ACC112 (cell line): Measurements from ENCODE around the gene DAGLB.
"Not testable (repeated sequence)": the region's sequence is repeated elsewhere in the genome, so short reads cannot be mapped to it uniquely, and the experiment has no call there.

Experiments used
- H2AFZ ChIP-seq: fragments of 200-600 bp; sonication (generic); one replicate; pipeline ENCODE4 v1.6.0; 2017; ENCODE audit warnings: antibody characterized with exemption, low read length; ENCODE audit not compliant: unreplicated experiment
- H3K27ac ChIP-seq: fragments of 200-600 bp; sonication (generic); 2 replicates; pipeline ENCODE4 v1.5.1; 2014; ENCODE audit warnings: low read depth, mild to moderate bottlenecking, antibody characterized with exemption, low read length, moderate library complexity
- H3K27me3 ChIP-seq: fragments of 200-600 bp; sonication (generic); 2 replicates; pipeline ENCODE4 v1.6.1; 2014; ENCODE audit warnings: mild to moderate bottlenecking, antibody characterized with exemption, low read length, moderate library complexity, mixed read lengths; ENCODE audit not compliant: insufficient read depth
- H3K36me3 ChIP-seq: fragments of 200-600 bp; sonication (generic); 2 replicates; pipeline ENCODE4 v1.6.1; 2016; ENCODE audit warnings: mild to moderate bottlenecking, antibody characterized with exemption, low read length, moderate library complexity, mixed read lengths; ENCODE audit not compliant: insufficient read depth
- H3K4me1 ChIP-seq: fragments of 200-600 bp; sonication (generic); one replicate; pipeline ENCODE4 v1.6.1; 2016; ENCODE audit warnings: low read length, mixed read lengths; ENCODE audit not compliant: insufficient read depth, unreplicated experiment, control insufficient read depth
- H3K4me3 ChIP-seq: fragments of 200-600 bp; sonication (generic); 2 replicates; pipeline ENCODE4 v1.5.1; 2014; ENCODE audit warnings: mild to moderate bottlenecking, low read depth, low read length
- H3K79me2 ChIP-seq: fragments of 200-600 bp; sonication (generic); one replicate; pipeline ENCODE4 v1.6.0; 2016; ENCODE audit warnings: low read length; ENCODE audit not compliant: control insufficient read depth, unreplicated experiment, insufficient read depth

DAGLB gene

GRCh38 chr7:6385909-6386560, 61.7 kb downstream of the DAGLB start:
- no peaks in the 10 kb centered on the region for H3K27me3 ChIP-seq

DNA sequence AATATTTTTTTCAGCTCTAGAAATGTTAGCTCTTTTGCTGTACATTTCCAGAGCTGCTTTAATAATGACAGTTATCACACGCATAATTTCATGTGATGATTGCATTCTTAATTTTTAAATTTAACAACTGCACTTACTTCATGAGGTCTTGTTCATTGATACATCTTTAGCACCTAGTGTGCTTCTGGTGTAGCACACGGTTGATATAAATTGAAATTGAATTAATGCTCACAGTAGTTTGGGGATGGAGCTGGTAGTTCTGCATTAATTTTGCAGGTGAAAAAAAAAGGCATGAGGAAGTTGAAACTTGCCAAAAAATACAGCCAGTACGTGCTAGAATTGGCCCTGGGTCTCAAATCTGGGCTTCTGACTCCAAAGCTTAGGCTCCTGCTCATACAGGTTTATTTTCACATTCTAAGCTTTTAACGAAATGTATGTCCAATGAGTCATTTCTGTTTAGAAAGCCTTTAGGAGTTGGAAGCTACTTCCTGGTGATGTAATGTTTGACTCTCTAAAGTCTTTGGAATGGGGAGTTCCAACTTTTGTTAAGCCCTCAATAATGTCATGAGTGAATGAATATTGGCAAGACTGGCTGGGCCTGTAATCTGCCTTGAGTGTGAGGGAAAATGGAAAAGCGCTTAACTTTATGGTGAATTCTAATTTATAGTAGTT, 62.5 kb downstream of the DAGLB start:
- Histone ChIP-seq H3K4me1 (peaks cover 46% of the 10 kb centered on the region), H3K4me3 (peak overlapping the region; percentile 10; the same call in 1 of the 2 replicates), H3K36me3 (peaks cover 8% of the 10 kb centered on the region; the same call in 1 of the 2 replicates), H3K79me2 (peaks cover 87% of the 10 kb centered on the region), H3K27ac (peak overlapping the region; percentile 87), H3K27me3 (no peaks in the 10 kb centered on the region), H2AFZ (no peak overlapping the region)

More at GRCh38 chr7:6385909-6386560, 61.7 kb downstream of the DAGLB start:
- peaks cover 83% of the 10 kb centered on the region for H3K79me2 ChIP-seq
- peak overlapping the region; percentile 87 for H3K27ac ChIP-seq
- H3K4me3 ChIP-seq: peak overlapping the region; percentile 10; the same call in 1 of the 2 replicates
- peaks cover 41% of the 10 kb centered on the region for H3K4me1 ChIP-seq
- H3K36me3 ChIP-seq: peaks cover 8% of the 10 kb centered on the region; the same call in 1 of the 2 replicates
- no peak overlapping the region for H2AFZ ChIP-seq

GRCh38 chr7:6384327-6384726, 63.4 kb downstream of the DAGLB start:
- Histone ChIP-seq H3K4me1 (peaks cover 52% of the 10 kb centered on the region), H3K36me3 (peaks cover 8% of the 10 kb centered on the region; the same call in 1 of the 2 replicates), H3K27ac (peak overlapping the region; percentile 63)

DNA sequence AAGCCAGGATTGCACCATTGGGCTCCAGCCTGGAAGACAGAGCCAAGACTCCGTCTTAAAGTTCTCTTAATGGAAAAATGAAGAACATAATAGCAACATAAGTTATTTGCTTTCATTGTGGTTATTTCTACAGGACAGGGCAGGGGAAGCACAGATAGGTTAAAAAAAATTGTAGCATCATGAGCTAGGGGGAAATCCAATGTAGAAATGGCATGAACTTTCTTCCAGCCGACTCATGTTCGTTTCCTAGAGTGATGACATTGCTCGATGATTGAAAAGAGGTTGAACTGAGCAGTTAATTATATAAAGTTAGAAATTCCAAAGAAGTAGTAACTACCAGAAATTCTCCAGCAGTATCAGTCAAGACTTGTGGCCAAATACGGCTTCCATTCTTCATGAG, 64.9 kb downstream of the DAGLB start:
- Histone ChIP-seq H3K27me3 (no peaks in the 10 kb centered on the region), H3K4me3 (no peak overlapping the region), H3K4me1 (peaks cover 52% of the 10 kb centered on the region), H3K36me3 (peaks cover 3% of the 10 kb centered on the region; the same call in 1 of the 2 replicates), H2AFZ (no peak overlapping the region), H3K79me2 (peaks cover 93% of the 10 kb centered on the region), H3K27ac (peak overlapping the region; percentile 39; the same call in 1 of the 2 replicates)

More at GRCh38 chr7:6384327-6384726, 63.4 kb downstream of the DAGLB start:
- Histone ChIP-seq H2AFZ (no peak overlapping the region), H3K79me2 (peaks cover 89% of the 10 kb centered on the region), H3K27me3 (no peaks in the 10 kb centered on the region), H3K4me3 (no peak overlapping the region)

DNA sequence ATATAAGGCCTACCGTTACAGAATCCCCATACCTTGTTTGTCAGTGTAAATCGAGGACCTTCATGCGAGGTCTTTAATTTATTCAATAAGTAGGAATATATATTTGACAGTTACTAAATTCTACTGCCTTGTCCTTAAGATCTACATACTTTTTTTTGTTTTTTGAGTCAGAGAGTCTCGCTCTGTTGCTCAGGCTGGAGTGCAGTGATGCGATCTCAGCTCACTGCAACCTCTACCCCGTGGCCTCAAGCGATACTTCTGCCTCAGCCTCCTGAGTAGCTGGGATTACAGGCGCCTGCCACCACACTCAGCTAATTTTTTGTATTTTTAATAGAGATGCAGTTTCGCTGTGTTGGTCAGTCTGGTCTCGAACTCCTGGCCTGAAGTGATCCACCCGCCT, 65.9 kb downstream of the DAGLB start:
- H3K27me3 ChIP-seq, H3K4me3 ChIP-seq, H3K27ac ChIP-seq, H2AFZ ChIP-seq, H3K36me3 ChIP-seq: not testable (repeated sequence)
- H3K4me1 ChIP-seq: peaks cover 57% of the 10 kb centered on the region
- peaks cover 93% of the 10 kb centered on the region for H3K79me2 ChIP-seq

DNA sequence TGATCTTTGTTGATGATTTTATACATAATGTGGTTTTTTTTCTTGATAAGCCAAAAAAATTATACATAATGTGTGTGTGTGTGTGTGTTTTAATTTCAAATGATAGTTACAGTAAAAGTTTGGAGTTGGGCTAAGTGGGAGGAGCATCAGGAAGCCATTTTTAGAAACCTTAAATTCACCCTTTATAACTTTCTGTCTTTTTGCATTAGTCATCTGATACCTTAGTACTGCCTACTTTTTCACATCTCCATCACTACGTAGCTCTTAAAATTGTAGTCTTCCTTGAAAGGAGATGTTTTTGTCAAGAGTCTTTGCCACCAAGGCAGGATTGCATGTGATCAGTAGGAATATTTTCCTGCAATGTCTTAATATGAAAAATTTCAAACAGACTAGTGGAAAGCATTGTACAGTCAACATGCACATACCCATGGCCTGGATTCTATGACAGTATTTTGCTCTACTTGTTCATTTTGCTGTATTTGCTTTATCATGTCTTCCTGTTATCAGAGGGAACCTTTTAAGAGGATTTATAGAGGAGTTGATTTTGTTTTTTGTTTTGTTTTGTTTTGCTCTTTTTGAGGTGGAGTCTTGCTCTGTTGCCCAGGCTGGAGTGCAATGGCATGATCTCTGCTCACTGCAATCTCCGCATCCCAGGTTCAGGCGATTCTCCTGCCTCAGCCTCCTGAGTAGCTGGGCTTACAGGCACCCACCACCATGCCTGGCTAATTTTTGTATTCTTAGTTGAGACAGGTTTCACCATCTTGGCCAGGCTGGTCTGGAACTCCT, 67.3 kb downstream of the DAGLB start:
- H3K27ac ChIP-seq: 0 out of 2 replicates have a peak overlapping the region, but pooled peaks have one; percentile 3
- H3K36me3 ChIP-seq: no peaks in the 10 kb centered on the region
- H2AFZ ChIP-seq: no peak overlapping the region
- no peaks in the 10 kb centered on the region for H3K27me3 ChIP-seq
- H3K4me1 ChIP-seq: peaks cover 47% of the 10 kb centered on the region
- peaks cover 93% of the 10 kb centered on the region for H3K79me2 ChIP-seq
- no peak overlapping the region for H3K4me3 ChIP-seq

DNA sequence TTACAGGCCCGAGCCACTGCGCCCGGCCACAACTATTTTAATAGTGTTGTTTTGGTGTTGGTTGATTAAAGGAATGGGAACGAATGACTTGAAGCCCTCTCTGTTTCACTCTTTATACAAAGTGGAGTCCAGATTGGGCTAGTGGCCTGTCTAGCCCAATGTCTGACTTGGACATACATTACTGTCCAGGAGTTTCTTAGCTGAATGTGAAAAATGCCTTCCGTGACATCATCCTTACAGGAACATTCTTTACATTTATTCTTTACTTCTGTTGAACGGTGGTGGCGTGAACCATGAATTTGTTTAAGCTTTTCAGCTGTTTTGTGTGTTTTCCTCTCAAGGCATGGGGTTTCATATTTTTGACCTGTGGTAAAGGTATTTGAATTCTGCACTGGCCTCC, 67.9 kb downstream of the DAGLB start:
- H3K36me3 ChIP-seq: no peaks in the 10 kb centered on the region
- no peak overlapping the region for H3K27ac ChIP-seq
- no peak overlapping the region for H3K4me3 ChIP-seq
- H2AFZ ChIP-seq: no peak overlapping the region
- peaks cover 98% of the 10 kb centered on the region for H3K79me2 ChIP-seq
- H3K4me1 ChIP-seq: peaks cover 43% of the 10 kb centered on the region
- no peaks in the 10 kb centered on the region for H3K27me3 ChIP-seq

DNA sequence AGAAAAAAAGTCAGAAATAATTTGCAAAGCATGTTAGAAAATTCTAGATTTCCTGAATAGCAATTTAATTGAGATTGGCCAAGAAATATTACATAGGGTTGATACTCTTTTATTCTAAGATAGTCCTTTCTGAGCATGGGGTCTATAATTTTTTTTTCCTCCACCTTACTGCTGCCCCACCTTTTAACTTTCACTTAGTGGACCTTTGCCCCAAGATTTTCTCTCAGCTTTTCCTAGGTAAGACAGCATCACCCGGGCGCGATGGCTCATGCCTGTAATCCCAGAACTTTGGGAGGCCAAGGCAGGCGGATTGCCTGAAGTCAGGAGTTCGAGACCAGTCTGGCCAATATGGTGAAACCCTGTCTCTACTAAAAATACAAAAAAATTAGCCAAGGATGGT, 69.2 kb downstream of the DAGLB start:
- Histone ChIP-seq H3K79me2 (peaks cover 93% of the 10 kb centered on the region), H3K4me1 (peaks cover 33% of the 10 kb centered on the region)
- H3K36me3 ChIP-seq, H3K27ac ChIP-seq, H3K4me3 ChIP-seq, H3K27me3 ChIP-seq, H2AFZ ChIP-seq: not testable (repeated sequence)

DNA sequence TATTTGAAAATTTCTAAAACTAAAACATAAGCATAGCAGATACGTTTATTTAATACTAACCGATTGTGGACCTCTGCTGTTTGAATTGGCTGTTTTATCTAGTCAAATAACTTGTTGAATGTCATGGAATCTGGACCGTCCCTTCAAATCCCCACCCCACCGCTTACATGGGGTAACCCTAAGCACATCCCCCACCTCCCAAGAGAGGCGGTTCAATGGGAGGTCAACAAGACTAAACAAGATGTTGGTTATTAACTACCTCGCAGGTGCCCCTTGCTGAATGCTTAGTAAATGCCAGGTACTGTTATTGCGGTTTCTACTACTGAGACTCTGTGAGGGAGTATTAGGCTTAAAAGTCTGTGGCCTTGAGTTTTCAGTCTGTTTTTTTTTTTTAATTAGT, 70.9 kb downstream of the DAGLB start:
- Histone ChIP-seq H3K4me1 (peaks cover 20% of the 10 kb centered on the region), H3K79me2 (peaks cover 76% of the 10 kb centered on the region), H3K27ac (no peak overlapping the region), H3K4me3 (peak overlapping the region; percentile 83), H3K36me3 (no peaks in the 10 kb centered on the region), H2AFZ (no peak overlapping the region), H3K27me3 (no peaks in the 10 kb centered on the region)

GRCh38 chr7:6375348-6376101, 72.2 kb downstream of the DAGLB start:
- Histone ChIP-seq H3K36me3 (no peaks in the 10 kb centered on the region), H3K4me3 (peak overlapping the region; percentile 83), H2AFZ (no peak overlapping the region), H3K79me2 (peaks cover 63% of the 10 kb centered on the region), H3K4me1 (peaks cover 18% of the 10 kb centered on the region), H3K27me3 (no peaks in the 10 kb centered on the region), H3K27ac (peak overlapping the region; percentile 76)
